Loucy (cell line): ENCODE data around the gene MRTFA.

ENCODE experiments used
- H2AFZ ChIP-seq: fragments of 200-600 bp; sonication (generic); 2 replicates; pipeline ENCODE4 v1.6.0; 2016; ENCODE audit warnings: antibody characterized with exemption, mild to moderate bottlenecking, low read length, moderate library complexity
- H3F3A ChIP-seq: fragments of 200-600 bp; 2 replicates; pipeline ENCODE4 v1.6.0; 2016; ENCODE audit warnings: antibody characterized with exemption, low read depth, mild to moderate bottlenecking
- H3K27me3 ChIP-seq: fragments of 200-600 bp; sonication (generic); 2 replicates; pipeline ENCODE4 v1.6.1; 2014; ENCODE audit warnings: low read length, mild to moderate bottlenecking; ENCODE audit not compliant: insufficient read depth, poor library complexity, severe bottlenecking
- H3K36me3 ChIP-seq: fragments of 200-600 bp; sonication (generic); 2 replicates; pipeline ENCODE4 v1.6.1; 2016; ENCODE audit warnings: low read length; ENCODE audit not compliant: insufficient read depth
- H3K4me1 ChIP-seq: fragments of 200-600 bp; sonication (generic); 2 replicates; pipeline ENCODE4 v1.5.1; 2014; ENCODE audit warnings: low read length, mild to moderate bottlenecking; ENCODE audit not compliant: insufficient read depth, poor library complexity, severe bottlenecking
- H3K4me2 ChIP-seq: fragments of 200-600 bp; sonication (generic); 2 replicates; pipeline ENCODE4 v1.6.0; 2014; ENCODE audit warnings: antibody characterized with exemption, low read length, low read depth, mild to moderate bottlenecking; ENCODE audit not compliant: poor library complexity, severe bottlenecking
- H3K4me3 ChIP-seq: fragments of 200-600 bp; sonication (generic); 2 replicates; pipeline ENCODE4 v1.5.1; 2014; ENCODE audit warnings: low read length, mild to moderate bottlenecking, mixed read lengths; ENCODE audit not compliant: poor library complexity, severe bottlenecking
- H3K79me2 ChIP-seq: fragments of 200-600 bp; sonication (generic); 2 replicates; pipeline ENCODE4 v1.6.1; 2014; ENCODE audit warnings: low read length; ENCODE audit not compliant: insufficient read depth
- H3K9ac ChIP-seq: fragments of 200-600 bp; sonication (generic); 2 replicates; pipeline ENCODE4 v1.6.0; 2014; ENCODE audit warnings: mild to moderate bottlenecking, low read depth, low read length, moderate library complexity; ENCODE audit not compliant: poor library complexity, severe bottlenecking
- H3K9me2 ChIP-seq: fragments of 200-600 bp; sonication (generic); replicated peaks from 2 replicates; pipeline ENCODE4 v1.6.1; 2016; ENCODE audit warnings: low read depth, low read length, mixed read lengths
- H3K9me3 ChIP-seq: fragments of 200-600 bp; sonication (generic); 2 replicates; pipeline ENCODE4 v1.6.1; 2014; ENCODE audit warnings: mild to moderate bottlenecking, antibody characterized with exemption, low read length, low read depth; ENCODE audit not compliant: insufficient read depth
- H4K20me1 ChIP-seq: fragments of 200-600 bp; sonication (generic); 2 replicates; pipeline ENCODE4 v1.6.0; 2014; ENCODE audit warnings: antibody characterized with exemption, low read length, mild to moderate bottlenecking; ENCODE audit not compliant: insufficient read depth, poor library complexity, severe bottlenecking
- EZH2phosphoT487 ChIP-seq: fragments of 200-600 bp; IDR thresholded peaks from 2 replicates; pipeline ENCODE4 v1.6.1; 2018; ENCODE audit warnings: antibody characterized with exemption, mild to moderate bottlenecking, moderate library complexity, borderline replicate concordance
- TF ChIP-seq, protein P1 (sequence below): fragments of 200-600 bp; sonication (generic); conservative IDR thresholded peaks from 2 replicates; pipeline ENCODE4 v1.5.1; 2014; ENCODE audit warnings: mild to moderate bottlenecking, antibody characterized with exemption, low read length

MRTFA gene

DNA sequence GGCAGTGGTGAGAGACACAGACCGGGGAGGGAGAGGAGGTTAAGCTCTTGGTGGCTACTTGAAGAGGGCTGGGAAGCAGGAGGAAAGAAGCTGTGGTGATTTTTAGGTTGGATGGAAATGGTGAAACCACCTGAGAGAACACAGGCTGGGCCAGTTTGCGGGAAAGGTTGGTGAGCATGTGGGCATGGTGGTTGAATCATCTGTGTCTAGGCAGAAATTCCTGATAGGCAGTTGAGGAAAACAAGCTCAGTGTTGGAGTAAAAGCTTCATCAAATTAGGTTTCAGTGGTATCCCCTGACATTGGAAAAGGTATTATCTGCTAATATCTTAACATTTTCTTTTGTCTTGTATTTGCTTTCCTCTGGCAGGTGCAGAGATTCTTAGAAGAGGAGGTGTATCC lies 270.5 kb downstream of the MRTFA start:
- Histone ChIP-seq H2AFZ (no peak overlapping the region), H3K9ac (no peak overlapping the region), H3K9me3 (no peaks in the 10 kb centered on the region), H3K9me2 (no peaks in the 10 kb centered on the region), H4K20me1 (peaks cover 2% of the 10 kb centered on the region), H3K36me3 (peaks cover 60% of the 10 kb centered on the region; the same call in 1 of the 2 replicates), H3K79me2 (peaks cover 3% of the 10 kb centered on the region), H3K4me1 (peaks cover 3% of the 10 kb centered on the region), H3K4me2 (no peak overlapping the region), H3K27me3 (no peaks in the 10 kb centered on the region), H3K4me3 (no peak overlapping the region), H3F3A (no peaks in the 10 kb centered on the region)
- TF ChIP-seq, protein P1, sequence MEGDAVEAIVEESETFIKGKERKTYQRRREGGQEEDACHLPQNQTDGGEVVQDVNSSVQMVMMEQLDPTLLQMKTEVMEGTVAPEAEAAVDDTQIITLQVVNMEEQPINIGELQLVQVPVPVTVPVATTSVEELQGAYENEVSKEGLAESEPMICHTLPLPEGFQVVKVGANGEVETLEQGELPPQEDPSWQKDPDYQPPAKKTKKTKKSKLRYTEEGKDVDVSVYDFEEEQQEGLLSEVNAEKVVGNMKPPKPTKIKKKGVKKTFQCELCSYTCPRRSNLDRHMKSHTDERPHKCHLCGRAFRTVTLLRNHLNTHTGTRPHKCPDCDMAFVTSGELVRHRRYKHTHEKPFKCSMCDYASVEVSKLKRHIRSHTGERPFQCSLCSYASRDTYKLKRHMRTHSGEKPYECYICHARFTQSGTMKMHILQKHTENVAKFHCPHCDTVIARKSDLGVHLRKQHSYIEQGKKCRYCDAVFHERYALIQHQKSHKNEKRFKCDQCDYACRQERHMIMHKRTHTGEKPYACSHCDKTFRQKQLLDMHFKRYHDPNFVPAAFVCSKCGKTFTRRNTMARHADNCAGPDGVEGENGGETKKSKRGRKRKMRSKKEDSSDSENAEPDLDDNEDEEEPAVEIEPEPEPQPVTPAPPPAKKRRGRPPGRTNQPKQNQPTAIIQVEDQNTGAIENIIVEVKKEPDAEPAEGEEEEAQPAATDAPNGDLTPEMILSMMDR, result no peak
- TF ChIP-seq EZH2phosphoT487, result no peak

DNA sequence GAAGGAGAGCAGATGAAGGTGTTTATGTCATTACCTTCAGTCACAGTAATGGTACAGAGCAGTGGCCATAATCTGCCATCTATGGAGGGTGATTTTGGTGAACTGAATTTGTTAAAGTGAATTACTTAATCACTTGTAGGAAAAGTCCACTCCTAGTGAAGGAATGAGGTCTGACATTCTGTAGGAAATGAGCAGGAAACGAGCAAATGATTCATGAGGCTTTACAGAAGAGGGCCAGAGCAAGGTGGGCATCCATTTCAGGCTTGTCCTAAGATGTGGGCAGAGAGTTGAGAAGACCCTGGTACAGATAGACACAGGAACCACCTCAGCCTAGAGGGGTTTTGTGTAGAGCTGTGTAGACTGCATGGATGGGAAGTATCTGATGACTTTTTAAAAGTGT lies 272.1 kb downstream of the MRTFA start:
- Histone ChIP-seq H3K4me3 (no peak overlapping the region), H2AFZ (no peak overlapping the region), H3K36me3 (peaks cover 76% of the 10 kb centered on the region), H3K9ac (no peak overlapping the region), H3K4me1 (no peaks in the 10 kb centered on the region), H3K4me2 (no peak overlapping the region), H3K9me2 (no peaks in the 10 kb centered on the region), H3K79me2 (no peaks in the 10 kb centered on the region), H3K27me3 (no peaks in the 10 kb centered on the region), H3F3A (no peaks in the 10 kb centered on the region), H3K9me3 (no peaks in the 10 kb centered on the region), H4K20me1 (no peaks in the 10 kb centered on the region)
- no peak for TF ChIP-seq EZH2phosphoT487
- TF ChIP-seq, protein P1, result no peak

DNA sequence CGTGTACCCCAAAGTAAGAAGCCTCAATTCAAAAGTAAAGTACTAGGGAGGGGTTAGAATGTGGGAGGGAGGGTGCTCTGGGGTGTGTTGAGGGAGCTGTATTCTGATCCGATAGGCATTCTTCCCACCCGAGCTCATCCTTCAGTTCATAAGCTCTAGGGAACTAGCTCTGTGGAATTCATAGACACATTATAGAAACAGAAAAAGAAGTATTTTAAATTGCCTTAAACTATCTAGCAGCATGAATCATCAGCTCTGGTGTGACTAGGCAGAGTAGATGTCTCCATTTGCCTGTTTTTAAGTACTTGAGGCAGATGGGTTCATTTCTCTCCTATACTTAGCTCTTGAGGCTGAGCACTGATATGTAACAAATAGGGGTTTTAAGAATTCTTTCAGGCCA lies 273.5 kb downstream of the MRTFA start:
- Histone ChIP-seq H2AFZ (no peak overlapping the region), H3K9me2 (no peaks in the 10 kb centered on the region), H3K4me1 (no peaks in the 10 kb centered on the region), H3F3A (no peaks in the 10 kb centered on the region), H4K20me1 (no peaks in the 10 kb centered on the region), H3K79me2 (no peaks in the 10 kb centered on the region), H3K9me3 (no peaks in the 10 kb centered on the region), H3K4me3 (no peak overlapping the region), H3K4me2 (no peak overlapping the region), H3K36me3 (peaks cover 86% of the 10 kb centered on the region), H3K27me3 (no peaks in the 10 kb centered on the region), H3K9ac (no peak overlapping the region)
- no peak for TF ChIP-seq EZH2phosphoT487
- TF ChIP-seq, protein P1, result no peak
